Astrocyte (in vitro differentiated cells and primary cell): ENCODE results near the gene CALML5. TPM values are rescaled to one million over a fixed set of nuclear protein-coding genes. Genes with fewer than 3 reads are reported as not detected.

Experiments
- DNase-seq: peaks from one replicate; pipeline ENCODE4 v3.0.0-alpha.2; 2010; ENCODE audit warnings: low read depth
- FAIRE-seq: peaks from 2 replicates; lab custom pipeline; 2011; peaks lifted over from hg19 to GRCh38; lab: Jason Lieb, UNC
- H2AFZ ChIP-seq: 2 replicates; pipeline ENCODE4 v1.6.0; 2012; ENCODE audit warnings: low read depth, low read length, inconsistent platforms
- H3K27ac ChIP-seq: 2 replicates; pipeline ENCODE4 v1.5.1; 2011; ENCODE audit warnings: low read depth, low read length, inconsistent platforms
- H3K27me3 ChIP-seq: 2 replicates; pipeline ENCODE4 v1.6.0; 2011; ENCODE audit warnings: low read length, inconsistent platforms; ENCODE audit not compliant: insufficient read depth
- H3K36me3 ChIP-seq: 2 replicates; pipeline ENCODE4 v1.5.1; 2011; ENCODE audit warnings: low read length, inconsistent platforms; ENCODE audit not compliant: insufficient read depth
- H3K4me1 ChIP-seq: 2 replicates; pipeline ENCODE4 v1.5.1; 2011; ENCODE audit warnings: low read length, inconsistent platforms; ENCODE audit not compliant: insufficient read depth
- H3K4me2 ChIP-seq: 2 replicates; pipeline ENCODE4 v1.6.0; 2012; ENCODE audit warnings: low read length, inconsistent platforms
- H3K4me3 ChIP-seq: 2 replicates; pipeline ENCODE4 v1.5.1; 2011; ENCODE audit warnings: low read depth, mild to moderate bottlenecking, low read length, inconsistent platforms; ENCODE audit not compliant: insufficient read depth
- H3K79me2 ChIP-seq: 2 replicates; pipeline ENCODE4 v1.6.0; 2012; ENCODE audit warnings: mild to moderate bottlenecking, low read length, inconsistent platforms; ENCODE audit not compliant: insufficient read depth
- H3K9ac ChIP-seq: 2 replicates; pipeline ENCODE4 v1.6.0; 2012; ENCODE audit warnings: mild to moderate bottlenecking, low read length, inconsistent platforms
- H3K9me3 ChIP-seq: 2 replicates; pipeline ENCODE4 v1.5.1; 2012; ENCODE audit warnings: low read depth, mild to moderate bottlenecking, low read length, inconsistent platforms; ENCODE audit not compliant: insufficient read depth
- H4K20me1 ChIP-seq: 2 replicates; pipeline ENCODE4 v1.6.0; 2012; ENCODE audit warnings: low read length, inconsistent platforms; ENCODE audit not compliant: insufficient read depth
- H3K27ac Mint-ChIP-seq: one replicate; pipeline ENCODE4 v1.8.0; 2021; ENCODE audit warnings: mild to moderate bottlenecking, mixed read lengths; ENCODE audit not compliant: unreplicated experiment
- H3K27me3 Mint-ChIP-seq: one replicate; pipeline ENCODE4 v1.8.0; 2021; ENCODE audit warnings: low read depth, mixed read lengths; ENCODE audit not compliant: unreplicated experiment
- H3K36me3 Mint-ChIP-seq: one replicate; pipeline ENCODE4 v1.8.0; 2021; ENCODE audit warnings: low read depth, mixed read lengths; ENCODE audit not compliant: unreplicated experiment
- H3K4me1 Mint-ChIP-seq: one replicate; pipeline ENCODE4 v1.8.0; 2021; ENCODE audit warnings: low read depth, mixed read lengths; ENCODE audit not compliant: unreplicated experiment
- H3K4me3 Mint-ChIP-seq: one replicate; pipeline ENCODE4 v1.8.0; 2021; ENCODE audit warnings: mild to moderate bottlenecking, moderate library complexity, mixed read lengths; ENCODE audit not compliant: unreplicated experiment
- H3K9me3 Mint-ChIP-seq: one replicate; pipeline ENCODE4 v1.8.0; 2021; ENCODE audit warnings: mild to moderate bottlenecking, mixed read lengths; ENCODE audit not compliant: unreplicated experiment
- EZH2 ChIP-seq: IDR thresholded peaks from 2 replicates; pipeline ENCODE4 v1.6.1; 2012; ENCODE audit warnings: mild to moderate bottlenecking, low read length, inconsistent platforms; ENCODE audit not compliant: insufficient read depth
- total RNA-seq: library from RNA; stranded (reverse); gene quantifications from 2 replicates; pipeline ENCODE4 v1.2.1, GENCODE V29; 2021
- TF ChIP-seq, protein P1 (sequence below): IDR thresholded peaks from 2 replicates; pipeline ENCODE4 v1.5.1; 2011; ENCODE audit warnings: low read depth, mild to moderate bottlenecking, inconsistent platforms, low read length, moderate library complexity; ENCODE audit not compliant: insufficient read depth

CALML5 gene
- total RNA-seq, 1 donor from 2014 or later, result not detected

DNA sequence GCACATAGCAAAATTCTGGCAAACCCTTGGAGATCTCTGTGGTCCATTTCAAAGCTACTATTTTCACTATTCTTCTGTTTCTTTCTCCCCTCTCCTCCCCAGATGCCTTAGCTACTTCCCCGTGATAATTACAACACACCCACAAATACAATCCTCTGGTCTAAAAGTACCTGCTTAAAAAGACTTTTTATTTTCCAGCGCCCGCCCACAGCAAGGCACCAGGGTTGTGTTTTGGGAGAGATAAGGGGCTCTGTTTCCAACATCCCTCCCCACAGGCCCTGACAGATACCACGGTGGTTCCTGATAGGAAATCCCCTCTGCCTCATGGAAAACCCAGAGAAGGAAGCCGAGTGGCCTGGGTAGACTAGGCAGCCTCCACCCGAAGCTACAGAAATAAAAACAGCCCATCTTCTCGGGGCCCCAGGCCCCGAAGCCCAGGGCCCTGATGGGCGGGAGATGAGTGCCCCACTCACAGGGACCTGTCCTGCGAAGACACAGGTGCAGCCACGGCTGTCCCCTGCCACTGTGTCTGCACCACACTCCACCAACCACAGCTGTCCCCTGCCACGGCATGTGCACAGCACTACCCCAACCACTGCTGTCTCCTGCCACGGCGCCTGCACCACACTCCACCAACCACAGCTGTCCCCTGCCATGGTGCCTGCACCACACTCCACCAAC is 19.7 kb downstream of the CALML5 start:
- peaks cover 2% of the 10 kb centered on the region for H3K36me3 Mint-ChIP-seq
- Histone ChIP-seq H3K4me3 (no peak overlapping the region), H3K9me3 (peaks cover 2% of the 10 kb centered on the region), H3K4me2 (no peak overlapping the region), H3K27ac (no peak overlapping the region), H3K9ac (no peak overlapping the region), H3K27me3 (no peaks in the 10 kb centered on the region), H4K20me1 (no peaks in the 10 kb centered on the region), H3K36me3 (no peaks in the 10 kb centered on the region), H3K4me1 (no peaks in the 10 kb centered on the region), H2AFZ (no peak overlapping the region), H3K79me2 (no peaks in the 10 kb centered on the region)
- peaks cover 3% of the 10 kb centered on the region for H3K4me1 Mint-ChIP-seq
- no peak overlapping the region for H3K4me3 Mint-ChIP-seq
- FAIRE-seq, result no peak
- H3K27ac Mint-ChIP-seq, result no peak overlapping the region
- H3K9me3 Mint-ChIP-seq, result no peaks in the 10 kb centered on the region
- TF ChIP-seq, protein P1, sequence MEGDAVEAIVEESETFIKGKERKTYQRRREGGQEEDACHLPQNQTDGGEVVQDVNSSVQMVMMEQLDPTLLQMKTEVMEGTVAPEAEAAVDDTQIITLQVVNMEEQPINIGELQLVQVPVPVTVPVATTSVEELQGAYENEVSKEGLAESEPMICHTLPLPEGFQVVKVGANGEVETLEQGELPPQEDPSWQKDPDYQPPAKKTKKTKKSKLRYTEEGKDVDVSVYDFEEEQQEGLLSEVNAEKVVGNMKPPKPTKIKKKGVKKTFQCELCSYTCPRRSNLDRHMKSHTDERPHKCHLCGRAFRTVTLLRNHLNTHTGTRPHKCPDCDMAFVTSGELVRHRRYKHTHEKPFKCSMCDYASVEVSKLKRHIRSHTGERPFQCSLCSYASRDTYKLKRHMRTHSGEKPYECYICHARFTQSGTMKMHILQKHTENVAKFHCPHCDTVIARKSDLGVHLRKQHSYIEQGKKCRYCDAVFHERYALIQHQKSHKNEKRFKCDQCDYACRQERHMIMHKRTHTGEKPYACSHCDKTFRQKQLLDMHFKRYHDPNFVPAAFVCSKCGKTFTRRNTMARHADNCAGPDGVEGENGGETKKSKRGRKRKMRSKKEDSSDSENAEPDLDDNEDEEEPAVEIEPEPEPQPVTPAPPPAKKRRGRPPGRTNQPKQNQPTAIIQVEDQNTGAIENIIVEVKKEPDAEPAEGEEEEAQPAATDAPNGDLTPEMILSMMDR, result no peak
- TF ChIP-seq EZH2, result no peak
- H3K27me3 Mint-ChIP-seq, result peaks cover 25% of the 10 kb centered on the region
- no peak for DNase-seq

- no peak overlapping the region for H3K27ac Mint-ChIP-seq
- H3K4me1 Mint-ChIP-seq, result peaks cover 3% of the 10 kb centered on the region
- no peaks in the 10 kb centered on the region for H3K4me1 ChIP-seq
- no peaks in the 10 kb centered on the region for H4K20me1 ChIP-seq
- no peak overlapping the region for H3K4me3 ChIP-seq
- no peak overlapping the region for H3K4me2 ChIP-seq
- H3K27me3 ChIP-seq, result no peaks in the 10 kb centered on the region
- no peaks in the 10 kb centered on the region for H3K9me3 ChIP-seq
- DNase-seq (no peak), FAIRE-seq (no peak)
- H3K79me2 ChIP-seq, result no peaks in the 10 kb centered on the region
- H3K27ac ChIP-seq, result no peak overlapping the region
- peaks cover 25% of the 10 kb centered on the region for H3K27me3 Mint-ChIP-seq
- H3K4me3 Mint-ChIP-seq, result no peak overlapping the region
- H3K9ac ChIP-seq, result no peak overlapping the region
- H3K36me3 ChIP-seq, result no peaks in the 10 kb centered on the region
- peaks cover 1% of the 10 kb centered on the region for H3K9me3 Mint-ChIP-seq
- no peak overlapping the region for H2AFZ ChIP-seq
- TF ChIP-seq, protein P1, result no peak
- TF ChIP-seq EZH2, result no peak
- H3K36me3 Mint-ChIP-seq, result peaks cover 2% of the 10 kb centered on the region
Measured at GRCh38 chr10:5478694-5479305, 20.6 kb downstream of the CALML5 start.
